Measurements from ENCODE around the gene KIF12. TPM values are rescaled to one million over a fixed set of nuclear protein-coding genes. Genes with fewer than 3 reads are reported as not detected.
A peak's percentile ranks its signal among the peaks of the same experiment; 100 is the strongest.
"Not testable (repeated sequence)": the region's sequence is repeated elsewhere in the genome, so short reads cannot be mapped to it uniquely, and the experiment has no call there.

KIF12 gene
- total RNA-seq, 2 experiments from 2014 or later: not detected

DNA sequence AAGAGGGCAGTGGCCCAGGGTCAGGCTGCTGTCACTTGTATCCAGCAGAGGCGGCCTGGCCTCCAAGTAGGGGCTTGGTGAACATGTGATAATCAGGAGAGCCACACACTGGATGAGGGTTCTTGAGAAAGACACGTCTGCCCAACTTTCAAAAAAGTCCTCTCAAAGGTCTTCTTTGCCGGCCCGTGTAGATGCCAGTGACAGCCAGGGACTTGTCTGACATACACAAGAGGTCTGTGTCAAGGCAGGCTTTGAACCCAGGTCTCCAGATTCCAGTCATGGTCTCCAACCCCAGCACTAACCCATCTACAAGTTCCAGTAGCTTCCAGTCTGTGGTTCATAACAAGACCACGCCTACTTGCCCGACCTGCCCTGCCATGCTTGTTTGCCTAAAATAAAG, 13.1 kb downstream of the KIF12 start:
- Mint-ChIP-seq H3K4me1 (no peaks in the 10 kb centered on the region), H3K4me3 (no peak overlapping the region), H3K9me3 (no peaks in the 10 kb centered on the region), H3K27ac (no peak overlapping the region), H3K36me3 (no peaks in the 10 kb centered on the region), H3K27me3 (peaks cover 4% of the 10 kb centered on the region)
- DNase-seq: no peak

DNA sequence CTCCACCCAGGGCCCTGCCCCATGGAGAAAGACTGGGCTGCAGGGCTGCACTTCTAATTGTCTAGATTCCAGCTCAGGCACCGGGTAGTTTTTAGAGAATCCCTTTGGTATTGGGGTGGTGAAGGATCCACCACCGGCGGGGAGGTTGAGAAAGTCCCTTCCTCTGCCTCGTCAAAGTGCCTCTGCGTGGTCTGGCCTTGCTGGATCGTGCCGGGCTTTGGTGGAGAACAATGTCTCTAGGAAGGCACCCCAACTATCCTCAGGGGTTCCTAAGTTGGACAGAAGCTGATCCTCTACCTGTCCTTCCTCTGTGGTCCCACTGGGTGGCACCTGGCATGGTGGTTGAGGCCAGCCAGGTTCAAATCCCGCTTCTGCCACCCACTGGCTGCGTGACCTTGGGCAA, 13.7 kb downstream of the KIF12 start:
- Mint-ChIP-seq H3K4me3 (no peak overlapping the region), H3K9me3 (no peaks in the 10 kb centered on the region), H3K27ac (no peak overlapping the region), H3K4me1 (no peaks in the 10 kb centered on the region), H3K36me3 (no peaks in the 10 kb centered on the region), H3K27me3 (peaks cover 4% of the 10 kb centered on the region)
- no peak for DNase-seq

DNA sequence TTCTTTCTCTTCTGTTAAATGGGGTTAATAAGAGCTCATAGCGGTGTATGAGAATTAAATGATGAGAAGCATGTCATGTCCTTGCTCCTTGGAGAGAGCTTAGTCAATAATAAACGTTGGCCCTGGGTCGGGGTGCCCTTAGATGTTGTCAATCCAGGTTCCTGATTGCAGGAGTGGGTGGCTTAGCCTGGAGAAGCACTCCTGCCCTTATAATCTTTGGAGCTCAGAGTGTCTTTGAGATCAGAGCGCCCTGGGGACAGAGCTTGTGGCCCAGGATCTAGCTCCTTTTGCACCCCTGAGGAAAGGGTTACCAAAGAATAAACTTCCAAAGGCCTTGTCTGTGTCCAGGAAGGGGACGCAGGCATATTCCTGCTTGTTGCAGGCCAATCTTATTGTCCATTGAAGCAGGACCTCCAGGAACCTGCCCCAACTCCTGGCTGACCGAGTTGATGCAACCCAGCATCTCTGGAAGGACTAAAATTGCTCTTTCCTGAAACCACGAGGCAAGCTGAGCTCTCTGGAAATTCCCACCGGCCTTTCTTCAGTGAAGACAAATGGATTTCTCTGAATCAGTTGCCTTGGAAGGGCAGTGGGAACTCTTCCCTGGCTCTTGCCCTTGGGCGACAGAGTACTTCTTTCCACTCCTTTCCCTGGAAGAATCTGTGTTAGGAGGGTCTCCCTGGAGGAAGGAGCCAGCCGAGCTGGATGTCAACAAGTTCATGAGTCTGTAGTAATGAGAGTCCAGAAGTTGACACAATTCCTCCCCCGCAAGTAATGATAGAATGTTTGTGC, 14.6 kb downstream of the KIF12 start:
- H3K4me1 Mint-ChIP-seq: no peaks in the 10 kb centered on the region
- no peak overlapping the region for H3K27ac Mint-ChIP-seq
- peaks cover 3% of the 10 kb centered on the region for H3K27me3 Mint-ChIP-seq
- H3K4me3 Mint-ChIP-seq: no peak overlapping the region
- no peak for DNase-seq
- no peaks in the 10 kb centered on the region for H3K36me3 Mint-ChIP-seq
- no peaks in the 10 kb centered on the region for H3K9me3 Mint-ChIP-seq

DNA sequence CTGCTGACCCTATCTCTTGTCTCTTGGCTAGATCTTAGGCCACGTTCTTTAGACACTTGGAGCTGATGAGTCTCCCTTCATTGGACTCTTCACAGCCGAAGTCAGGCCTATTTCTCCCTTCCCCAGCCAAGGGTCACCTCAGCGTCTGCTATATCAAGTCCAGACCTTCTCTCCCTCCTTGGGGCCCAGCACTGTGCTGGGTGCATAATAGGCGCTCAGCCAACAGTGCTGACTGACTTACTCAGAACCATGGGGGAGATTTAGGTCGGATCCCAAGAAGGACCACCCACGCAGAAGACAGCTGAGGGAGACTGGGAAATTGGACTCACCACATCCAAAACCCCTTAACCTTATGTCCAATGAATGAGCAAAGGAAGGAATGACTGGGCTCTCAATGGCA, 15.4 kb downstream of the KIF12 start:
- DNase-seq: no peak
- Mint-ChIP-seq H3K9me3 (no peaks in the 10 kb centered on the region), H3K27me3 (no peaks in the 10 kb centered on the region), H3K4me3 (no peak overlapping the region), H3K36me3 (no peaks in the 10 kb centered on the region), H3K27ac (no peak overlapping the region), H3K4me1 (no peaks in the 10 kb centered on the region)

DNA sequence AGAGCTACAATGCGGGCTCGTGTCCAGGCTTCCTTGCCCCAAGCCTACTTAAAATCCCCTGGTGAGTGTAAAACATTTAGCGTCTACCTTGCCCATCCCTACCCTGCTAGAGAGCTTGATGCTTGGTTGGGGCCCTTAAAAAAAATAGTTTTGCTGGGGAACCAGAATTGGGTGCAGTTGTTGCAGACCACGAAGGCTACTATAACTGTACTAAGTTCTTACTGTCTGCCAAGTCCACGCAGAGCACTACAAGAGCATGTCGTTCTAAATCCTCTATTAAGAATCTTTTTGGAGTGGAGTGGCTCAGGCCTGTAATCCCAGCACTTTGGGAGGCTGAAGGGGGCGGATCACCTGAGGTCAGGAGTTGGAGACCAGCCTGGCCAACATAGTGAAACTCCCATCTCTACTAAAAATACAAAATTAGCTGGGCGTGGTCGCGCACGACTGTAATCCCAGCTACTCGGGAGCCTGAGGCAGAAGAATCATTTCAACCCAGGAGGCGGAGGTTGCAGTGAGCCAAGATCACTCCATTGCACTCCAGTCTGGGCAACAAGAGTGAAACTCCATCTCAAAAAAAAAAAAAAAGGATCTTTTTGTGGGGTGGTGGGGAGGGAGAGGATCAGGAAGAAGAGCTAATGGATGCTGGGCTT, 16.2 kb downstream of the KIF12 start:
- not testable (repeated sequence) for H3K9me3 Mint-ChIP-seq, H3K4me1 Mint-ChIP-seq

DNA sequence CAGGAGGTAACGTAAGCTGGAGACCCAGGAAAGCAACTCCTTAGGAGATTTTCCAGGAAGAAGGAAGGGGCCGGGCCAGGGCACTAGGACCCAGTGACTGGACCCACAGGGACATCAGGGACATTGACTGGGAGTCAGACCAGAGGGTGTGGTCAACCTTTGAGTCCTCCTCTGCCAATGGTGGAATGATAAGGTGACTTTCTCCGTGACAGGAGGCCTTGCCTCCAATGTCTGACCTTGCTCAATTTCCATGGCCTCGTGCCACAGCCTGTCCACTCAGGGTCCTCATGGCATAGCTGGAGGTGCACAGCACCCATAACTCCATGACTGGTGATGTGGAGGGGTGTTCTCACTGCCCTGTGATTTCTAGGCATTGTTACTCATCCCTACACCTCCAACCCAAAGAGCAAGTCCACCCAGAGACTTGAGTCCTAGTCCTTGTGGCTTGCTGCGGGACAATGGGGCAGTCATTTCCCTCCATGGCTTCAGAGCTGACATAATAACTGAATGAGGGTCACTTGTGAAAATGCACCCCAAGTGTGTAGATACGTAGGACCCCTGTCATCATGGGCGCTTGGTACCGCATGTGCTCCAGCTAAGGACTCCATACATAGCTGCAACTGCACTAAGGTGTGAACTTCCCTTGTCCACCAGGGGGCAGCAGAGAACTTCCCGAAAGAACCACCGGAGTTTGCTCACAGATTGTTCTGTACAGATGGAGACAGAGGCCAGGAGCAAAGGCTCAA, 16.9 kb downstream of the KIF12 start:
- Mint-ChIP-seq H3K27ac (no peak overlapping the region), H3K4me3 (no peak overlapping the region), H3K4me1 (no peaks in the 10 kb centered on the region), H3K9me3 (no peaks in the 10 kb centered on the region), H3K36me3 (no peaks in the 10 kb centered on the region), H3K27me3 (no peaks in the 10 kb centered on the region)
- DNase-seq: peak; percentile 71

More for the DNA sequence above, 16.2 kb downstream of the KIF12 start:
- H3K36me3 Mint-ChIP-seq, H3K27me3 Mint-ChIP-seq, DNase-seq, H3K27ac Mint-ChIP-seq, H3K4me3 Mint-ChIP-seq: not testable (repeated sequence)

DNA sequence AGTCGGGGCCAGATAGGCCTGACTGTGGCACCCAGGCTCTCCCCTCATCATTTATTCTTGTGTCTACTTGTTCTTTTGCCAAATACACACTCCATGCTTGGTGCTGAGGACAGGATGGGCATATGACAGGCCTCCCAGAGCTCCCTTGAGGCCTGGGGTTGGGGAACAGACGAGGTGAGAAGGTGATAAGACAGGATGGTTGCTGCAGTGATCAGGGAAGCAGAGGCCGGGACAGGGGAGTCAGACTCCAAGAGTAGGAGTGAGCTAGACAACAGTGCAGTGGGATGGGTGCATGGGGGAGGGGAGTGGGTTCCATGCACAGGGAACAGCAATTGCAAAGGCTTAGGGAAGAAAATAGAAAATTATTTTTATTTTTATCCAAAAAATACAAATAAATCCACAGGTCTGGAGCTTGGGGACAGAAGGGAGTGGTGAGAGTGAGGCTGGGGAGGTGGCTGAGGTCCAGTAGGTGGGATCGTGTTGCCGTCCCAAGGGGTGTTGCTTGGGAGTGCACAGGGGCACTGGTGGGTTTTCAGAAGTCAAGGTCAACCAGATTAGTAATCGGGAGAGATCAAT, 17.6 kb downstream of the KIF12 start:
- Mint-ChIP-seq H3K27ac (no peak overlapping the region), H3K27me3 (peaks cover 4% of the 10 kb centered on the region), H3K9me3 (no peaks in the 10 kb centered on the region), H3K4me1 (no peaks in the 10 kb centered on the region), H3K4me3 (no peak overlapping the region), H3K36me3 (no peaks in the 10 kb centered on the region)
- DNase-seq: no peak

DNA sequence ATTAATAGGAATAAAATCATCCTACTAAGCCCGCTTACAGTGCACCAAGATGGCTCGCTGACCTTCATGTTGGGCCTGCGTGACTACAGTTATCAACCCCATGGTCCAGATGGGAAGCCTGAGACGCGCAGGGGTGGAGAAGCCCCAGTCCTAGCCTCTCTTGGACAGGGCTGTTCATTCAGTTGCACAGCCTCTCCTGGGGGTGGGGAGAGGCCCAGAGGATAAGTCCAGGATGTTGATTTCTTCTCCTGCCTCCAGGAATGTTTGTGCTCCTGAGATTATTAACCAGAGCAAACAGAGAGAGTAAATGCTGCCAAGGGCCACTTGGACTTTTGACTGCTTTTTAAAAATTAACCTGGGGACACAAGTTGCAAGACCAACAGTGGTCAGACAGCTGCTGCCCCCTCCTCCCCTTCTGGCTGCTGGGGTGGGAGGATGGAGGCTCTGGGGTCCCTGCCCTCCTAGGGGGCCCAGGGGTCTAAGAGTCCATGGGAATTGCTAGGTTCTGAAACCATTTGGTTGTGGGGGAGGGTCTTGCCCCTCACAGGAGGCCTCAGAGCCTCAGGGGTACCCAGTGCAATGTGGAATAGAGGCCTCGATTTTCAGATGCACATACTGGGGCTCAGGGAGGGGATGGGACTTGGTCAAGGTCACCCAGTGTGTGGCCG, 18.2 kb downstream of the KIF12 start:
- no peak overlapping the region for H3K4me3 Mint-ChIP-seq
- H3K4me1 Mint-ChIP-seq: no peaks in the 10 kb centered on the region

DNA sequence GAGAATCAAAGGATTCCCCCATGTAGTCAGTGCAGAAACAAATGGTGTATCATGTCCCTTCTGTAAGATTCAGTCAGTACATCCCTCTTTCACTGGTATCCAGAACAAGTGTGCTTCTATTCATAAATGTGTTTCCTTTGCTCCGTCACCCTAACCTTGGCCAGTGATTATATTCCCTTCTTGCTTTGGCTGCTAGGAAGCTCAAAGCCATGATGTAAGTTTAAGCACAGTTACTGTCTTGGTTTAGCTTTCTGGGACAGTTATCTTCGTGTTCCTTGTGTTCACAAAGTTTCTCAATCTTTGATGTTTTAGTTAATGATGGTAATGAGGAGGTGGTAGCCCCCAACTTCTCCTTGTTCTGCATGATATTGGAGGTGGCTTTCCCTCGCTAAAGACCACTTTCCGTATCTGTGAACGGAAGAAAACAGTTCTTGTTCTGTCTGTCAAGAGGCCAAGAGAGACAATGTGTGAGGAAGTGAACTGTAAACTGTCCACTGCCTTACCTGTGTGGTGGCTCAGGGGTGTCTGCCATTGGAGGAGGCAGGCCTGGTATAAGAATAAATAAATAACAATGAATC, 18.8 kb downstream of the KIF12 start:
- H3K9me3 Mint-ChIP-seq: no peaks in the 10 kb centered on the region
- no peaks in the 10 kb centered on the region for H3K4me1 Mint-ChIP-seq
- DNase-seq: no peak
- H3K4me3 Mint-ChIP-seq: no peak overlapping the region
- H3K27me3 Mint-ChIP-seq: peaks cover 14% of the 10 kb centered on the region
- no peak overlapping the region for H3K27ac Mint-ChIP-seq
- no peaks in the 10 kb centered on the region for H3K36me3 Mint-ChIP-seq

More for the DNA sequence above, 18.2 kb downstream of the KIF12 start:
- H3K36me3 Mint-ChIP-seq: no peaks in the 10 kb centered on the region
- H3K27me3 Mint-ChIP-seq: peaks cover 8% of the 10 kb centered on the region
- H3K9me3 Mint-ChIP-seq: no peaks in the 10 kb centered on the region
- DNase-seq: no peak
- no peak overlapping the region for H3K27ac Mint-ChIP-seq

DNA sequence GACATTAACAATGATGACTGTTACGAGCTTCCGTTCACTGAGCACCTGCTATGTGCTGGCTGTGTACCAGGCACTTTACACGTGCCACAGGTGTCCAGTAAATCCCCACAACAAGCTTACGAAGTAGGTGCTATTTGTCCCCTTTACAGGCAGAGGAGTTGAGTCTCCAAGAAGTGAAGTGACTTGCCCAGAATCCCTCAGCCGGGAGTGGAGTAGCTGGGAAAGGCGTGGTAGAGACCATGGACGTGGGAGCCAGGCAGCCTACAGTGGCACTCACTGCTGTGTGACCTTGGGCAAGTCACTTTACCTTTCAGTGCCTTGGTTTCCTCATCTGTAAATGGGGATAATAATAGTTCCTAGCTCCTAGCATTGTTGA, 20.3 kb downstream of the KIF12 start:
- Mint-ChIP-seq H3K4me3 (no peak overlapping the region), H3K4me1 (no peaks in the 10 kb centered on the region), H3K36me3 (no peaks in the 10 kb centered on the region), H3K27me3 (peaks cover 14% of the 10 kb centered on the region), H3K27ac (no peak overlapping the region), H3K9me3 (no peaks in the 10 kb centered on the region)
- no peak for DNase-seq

DNA sequence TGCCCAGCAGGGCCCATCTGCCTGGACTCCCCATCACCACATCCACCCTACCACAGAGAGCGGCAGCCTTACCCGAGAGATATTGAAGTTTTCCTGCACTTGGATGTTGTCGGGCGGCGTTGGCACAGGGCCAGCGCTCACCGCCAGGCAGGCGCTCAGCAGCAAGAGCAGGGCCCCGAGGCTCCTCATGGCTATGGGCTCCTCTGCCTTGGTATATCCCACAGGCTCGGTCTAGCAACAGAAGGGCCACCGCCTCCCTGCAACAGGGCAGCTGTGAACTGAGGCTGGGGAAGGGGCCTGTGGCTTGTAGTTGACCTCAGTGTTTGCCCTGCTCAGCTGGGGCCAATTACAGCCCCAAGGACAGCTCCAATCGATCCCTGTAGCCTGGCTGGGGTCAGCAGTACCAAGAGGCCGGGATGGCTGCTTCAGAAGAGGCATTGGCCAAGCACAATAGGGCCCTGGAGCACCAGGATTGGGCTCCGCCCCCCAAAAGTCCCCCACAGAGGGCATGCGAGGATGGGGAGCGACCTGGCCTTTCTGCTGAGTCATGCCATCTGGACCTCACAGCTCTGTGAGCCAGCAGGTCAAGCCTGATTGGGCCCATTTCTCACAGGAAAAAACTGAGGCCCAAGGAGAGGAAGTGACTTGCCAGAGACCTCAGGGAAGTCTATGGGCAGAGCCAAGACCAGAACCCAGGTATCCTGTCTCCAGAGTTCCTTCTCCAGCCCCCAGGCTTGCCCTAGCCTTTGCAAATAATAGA, 20.9 kb downstream of the KIF12 start, which contains the start of gene AMBP:
Gene AMBP (minus strand): TSS at position 280 of the 760 bp plus-strand sequence. CDS start 91 bp downstream, at position 189.
- Mint-ChIP-seq H3K9me3 (no peaks in the 10 kb centered on the region), H3K4me1 (no peaks in the 10 kb centered on the region), H3K27ac (no peak within 1 kb of the TSS), H3K27me3 (peaks cover 14% of the 10 kb centered on the region), H3K36me3 (no peaks in the 10 kb centered on the region), H3K4me3 (no peak within 1 kb of the TSS)
- DNase-seq: no peak

DNA sequence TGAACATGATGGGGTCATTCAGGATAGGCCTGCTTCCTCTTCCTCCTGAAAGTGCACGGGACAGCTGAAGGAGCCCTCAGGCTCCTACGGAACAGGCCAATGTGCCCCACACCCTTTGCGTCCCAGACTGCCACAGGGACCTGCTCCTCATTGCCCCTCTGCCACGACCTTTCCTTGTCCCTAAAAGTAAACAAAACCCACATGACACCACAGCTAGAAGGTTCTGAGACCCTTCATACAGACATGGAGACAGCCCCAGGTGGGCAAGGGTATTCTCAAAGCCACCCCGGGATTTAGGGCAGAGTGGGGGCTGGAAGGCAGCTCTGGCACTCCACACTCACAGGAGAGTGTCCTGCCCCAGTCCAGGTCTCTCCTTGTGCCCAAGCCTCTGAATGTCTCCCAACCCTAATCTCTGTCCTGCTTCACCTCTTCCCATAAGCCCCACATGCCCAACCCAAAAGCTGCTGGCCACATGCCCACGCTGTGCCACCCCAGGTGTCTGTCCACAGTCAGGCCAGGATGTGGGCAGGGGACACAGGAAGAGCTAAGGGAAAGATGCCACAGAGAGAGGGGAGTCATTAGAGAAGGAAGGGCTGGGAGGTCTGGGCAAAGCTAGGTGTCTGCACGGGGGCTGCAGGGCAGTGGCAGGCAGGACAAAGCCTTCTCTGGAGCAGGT, 21.8 kb downstream of the KIF12 start:
- Mint-ChIP-seq H3K36me3 (no peaks in the 10 kb centered on the region), H3K4me3 (no peak overlapping the region), H3K27me3 (peaks cover 14% of the 10 kb centered on the region)

More for the DNA sequence above, 21.8 kb downstream of the KIF12 start:
- Mint-ChIP-seq H3K4me1 (no peaks in the 10 kb centered on the region), H3K27ac (no peak overlapping the region), H3K9me3 (no peaks in the 10 kb centered on the region)
- DNase-seq: no peak
